K562 (cell line): ENCODE measurements around the gene RASAL1. TPM values are rescaled to one million over a fixed set of nuclear protein-coding genes. Genes with fewer than 3 reads are reported as not detected.

Source experiments
- ATAC-seq: fragments of 200-7000 bp; cut with Tn5 transposase; 3 replicates; pipeline ENCODE4 v1.9.1; 2020; ENCODE audit warnings: moderate library complexity
- BruUV-seq: library from RNA; stranded (reverse); fragments of 400-500 nt; replicated peaks from 2 replicates; lab custom pipeline; 2021; lab: Mats Ljungman, UMichigan
- CTCF ChIA-PET: fragments of 300-600 bp; formaldehyde crosslinking; extraction: SDS; loops from one replicate; lab custom pipeline; 2021; ENCODE audit warnings: low intra/inter-chr PET ratio; lab: Yijun Ruan, JAX
- POLR2A ChIA-PET: fragments of 300-600, 350-650 bp; sonication (Branson Sonifier 250); formaldehyde crosslinking; extraction: SDS; loops from one replicate; lab custom pipeline; 2021; ENCODE audit warnings: antibody characterized with exemption, inconsistent platforms; lab: Yijun Ruan, JAX
- DNase-seq, 4 experiments: peaks; one replicate each; pipeline versions ENCODE4 v3.0.0 to v3.0.0-alpha.2; 2011 to 2018; ENCODE audit warnings: low spot score in 3 of 4, mixed read lengths in 3 of 4; ENCODE audit errors: extremely low read depth in 1 of 4
- FAIRE-seq: peaks from 2 replicates; lab custom pipeline; 2011; peaks lifted over from hg19 to GRCh38; lab: Jason Lieb, UNC
- H2AFZ ChIP-seq: 2 replicates; pipeline ENCODE4 v1.6.0; 2011; ENCODE audit warnings: low read depth, low read length, control low read depth, inconsistent platforms
- H3K27ac ChIP-seq: fragments of 200-600 bp; 3 replicates; pipeline ENCODE4 v1.8.0; 2011; ENCODE audit warnings: low read depth, mild to moderate bottlenecking, control low read depth, inconsistent platforms, low read length, moderate library complexity, mixed read lengths; ENCODE audit errors: extremely low read depth
- H3K27me3 ChIP-seq, 2 experiments: fragments of 300-600 bp in 1 of 2; 2 replicates in 1 of 2; 3 replicates in 1 of 2; pipeline versions ENCODE4 v1.6.0 to v1.8.0; 2011; ENCODE audit warnings: inconsistent platforms in 2 of 2, low read length in 2 of 2, mild to moderate bottlenecking in 1 of 2, mixed read lengths in 1 of 2, moderate library complexity in 1 of 2; ENCODE audit not compliant: control insufficient read depth in 2 of 2, insufficient read depth in 2 of 2
- H3K36me3 ChIP-seq: fragments of 300-600 bp; 3 replicates; pipeline ENCODE4 v1.8.0; 2011; ENCODE audit warnings: mild to moderate bottlenecking, low read length, inconsistent platforms; ENCODE audit not compliant: control insufficient read depth, insufficient read depth
- H3K4me1 ChIP-seq, 2 experiments: fragments of 200-600 bp in 1 of 2; replicated peaks in 1 of 2; 2 replicates in 1 of 2; 3 replicates in 1 of 2; pipeline versions ENCODE4 v1.5.1 to v1.8.0; 2011; ENCODE audit warnings: inconsistent platforms in 2 of 2, low read length in 2 of 2, mild to moderate bottlenecking in 1 of 2, mixed read lengths in 1 of 2, moderate library complexity in 1 of 2; ENCODE audit not compliant: control insufficient read depth in 2 of 2, insufficient read depth in 2 of 2
- H3K4me2 ChIP-seq: 2 replicates; pipeline ENCODE4 v1.6.1; 2011; ENCODE audit warnings: low read length, control low read depth, inconsistent platforms, mixed read lengths; ENCODE audit not compliant: insufficient read depth
- H3K4me3 ChIP-seq: fragments of 200-600 bp; sonication (generic), shearing (Covaris generic); 2 replicates; pipeline ENCODE4 v1.5.1; 2016; ENCODE audit warnings: control low read depth, inconsistent platforms
- H3K79me2 ChIP-seq: fragments of 200-600 bp; 3 replicates; pipeline ENCODE4 v1.8.0; 2011; ENCODE audit warnings: low read length, inconsistent platforms; ENCODE audit not compliant: control insufficient read depth, insufficient read depth
- H3K9ac ChIP-seq, 2 experiments: 2 replicates each; pipeline versions ENCODE4 v1.6.0 to v1.6.1; 2011; ENCODE audit warnings: low read depth in 2 of 2, low read length in 2 of 2, control low read depth in 1 of 2, inconsistent platforms in 1 of 2, mild to moderate bottlenecking in 1 of 2, mixed read lengths in 1 of 2; ENCODE audit not compliant: insufficient read depth in 1 of 2
- H3K9me1 ChIP-seq: one replicate; pipeline ENCODE4 v1.6.0; 2011; ENCODE audit warnings: inconsistent platforms, mild to moderate bottlenecking, low read length, moderate library complexity; ENCODE audit not compliant: control insufficient read depth, insufficient read depth
- H3K9me3 ChIP-seq: replicated peaks from 2 replicates; pipeline ENCODE4 v1.5.1; 2011; ENCODE audit warnings: low read depth, low read length, inconsistent platforms; ENCODE audit not compliant: control insufficient read depth, insufficient read depth
- H4K20me1 ChIP-seq: replicated peaks from 2 replicates; pipeline ENCODE4 v1.6.1; 2011; ENCODE audit warnings: low read length, inconsistent platforms, mixed read lengths; ENCODE audit not compliant: control insufficient read depth, insufficient read depth
- SPI1 ChIP-seq: IDR thresholded peaks from 2 replicates; pipeline ENCODE4 v1.6.1; 2011; ENCODE audit warnings: low read depth, low read length, control low read depth, borderline replicate concordance
- WGBS: fragments of 100-300 bp; shearing (Covaris generic); methylation state at CpG from one replicate; pipeline ENCODE4 v1.1.6; 2016; ENCODE audit warnings: low coverage, mixed read lengths; ENCODE audit not compliant: insufficient coverage; ENCODE audit errors: missing lambda C conversion rate; 5-methylcytosine and 5-hydroxymethylcytosine counted together
- in situ Hi-C: fragments of 300-500 bp; cut with MboI; formaldehyde crosslinking; loops from 4 replicates; pipeline ENCODE4 v1.15.0; 2018; ENCODE audit warnings: inconsistent platforms, mixed read lengths
- intact Hi-C: fragments of 100-400 bp; cut with micrococcal nuclease; formaldehyde crosslinking; loops from 2 replicates; pipeline ENCODE4 v1.14.2; 2022
- polyA plus RNA-seq, 8 experiments: library from polyadenylated mRNA; depleted of rRNA in 4 of 8; stranded (reverse) in 5 of 8; unstranded in 3 of 8; fragments of >200 nt; fragmentation: Nextera tagmentation in 2 of 8; fragmentation: Illumina TruSeq in 1 of 8; extraction: Ambion mirVana in 2 of 8; extraction: Trizol in 1 of 8; gene quantifications; 2 replicates each; pipeline versions ENCODE4 v1.2.1 to v1.2.3, GENCODE V29; 2011 to 2014; ENCODE audit warnings: inconsistent platforms in 1 of 8, missing spikeins in 1 of 8
- total RNA-seq, 7 experiments: library from RNA; depleted of rRNA in 6 of 7; stranded (reverse); fragments of >200 nt in 6 of 7; fragmentation: Illumina TruSeq in 2 of 7; extraction: Trizol in 2 of 7; gene quantifications; 2 replicates each; pipeline versions ENCODE4 v1.2.1 to v1.2.3, GENCODE V29; 2011 to 2021; ENCODE audit warnings: low replicate concordance in 1 of 7
- TF ChIP-seq, protein P1 (sequence below): sonication (generic); IDR thresholded peaks from 2 replicates; pipeline ENCODE4 v1.6.1; 2016
- TF ChIP-seq, protein P2 (sequence below): fragments of 150-350 bp; IDR thresholded peaks from 2 replicates; pipeline ENCODE4 v1.6.1; 2014; ENCODE audit warnings: low read depth, mild to moderate bottlenecking, low read length, borderline replicate concordance

The RASAL1 gene
- total and polyA plus RNA-seq, 9 of the 15 experiments (the other 6 are each of a cell fraction or from before 2014, with no cell fraction given) = 0.06 to 0.16 (median 0.14) TPM; not detected in 6

DNA sequence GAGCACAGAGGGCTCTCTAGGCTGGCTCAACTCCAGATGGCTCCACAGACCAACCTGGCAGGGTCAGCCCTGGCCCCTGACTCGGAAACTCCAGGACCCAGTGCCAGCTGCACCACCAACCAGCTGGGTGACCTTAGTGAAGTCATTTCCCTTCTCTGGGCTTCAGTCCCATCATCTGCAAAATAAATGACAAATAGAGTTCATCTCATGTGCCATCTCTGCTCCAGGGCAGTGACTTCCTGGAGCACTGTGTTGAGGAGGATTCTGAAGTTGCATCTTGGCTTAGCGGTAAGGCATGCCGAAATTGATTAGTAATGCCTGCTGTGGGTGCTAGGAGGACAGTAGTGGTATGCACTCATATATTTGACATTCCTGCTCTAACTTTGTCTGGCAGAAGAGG is 47.5 kb downstream of the RASAL1 start (continued):
- TF ChIP-seq, protein P1, sequence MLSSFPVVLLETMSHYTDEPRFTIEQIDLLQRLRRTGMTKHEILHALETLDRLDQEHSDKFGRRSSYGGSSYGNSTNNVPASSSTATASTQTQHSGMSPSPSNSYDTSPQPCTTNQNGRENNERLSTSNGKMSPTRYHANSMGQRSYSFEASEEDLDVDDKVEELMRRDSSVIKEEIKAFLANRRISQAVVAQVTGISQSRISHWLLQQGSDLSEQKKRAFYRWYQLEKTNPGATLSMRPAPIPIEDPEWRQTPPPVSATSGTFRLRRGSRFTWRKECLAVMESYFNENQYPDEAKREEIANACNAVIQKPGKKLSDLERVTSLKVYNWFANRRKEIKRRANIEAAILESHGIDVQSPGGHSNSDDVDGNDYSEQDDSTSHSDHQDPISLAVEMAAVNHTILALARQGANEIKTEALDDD = no peak

DNA sequence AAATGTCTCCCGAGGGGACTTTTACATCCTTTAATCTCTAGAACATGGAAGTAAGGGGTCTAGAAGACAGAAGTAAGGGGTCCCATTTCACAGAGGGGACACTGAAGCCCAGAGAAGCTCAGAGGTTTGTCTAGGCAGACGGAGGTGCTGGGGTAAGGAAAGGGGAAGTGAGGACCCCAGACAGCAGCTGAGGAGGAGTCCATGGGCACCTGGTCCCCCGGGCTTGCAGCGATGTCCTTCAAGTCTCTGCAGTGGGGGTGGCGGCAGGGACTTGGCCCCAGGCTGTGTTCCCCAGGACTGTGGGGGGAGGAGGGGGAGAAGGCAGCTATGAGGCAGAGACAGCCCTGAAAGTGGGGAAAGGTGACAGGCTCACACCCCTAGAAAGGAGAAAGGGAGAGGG is 48.4 kb downstream of the RASAL1 start:
- Histone ChIP-seq H3K9me1 (no peaks in the 10 kb centered on the region), H3K4me2 (no peak overlapping the region), H3K4me3 (no peak overlapping the region), H2AFZ (no peak overlapping the region), H3K27me3 (peaks cover 3 to 41% of the 10 kb centered on the region in 2 experiments), H4K20me1 (peaks cover 4% of the 10 kb centered on the region; the same call in 1 of the 2 replicates), H3K79me2 (no peaks in the 10 kb centered on the region), H3K36me3 (no peaks in the 10 kb centered on the region), H3K4me1 (peaks cover 0 to 16% of the 10 kb centered on the region in 2 experiments; a peak in 3 of 5 replicates), H3K27ac (no peak overlapping the region), H3K9ac (peak overlapping the region in 1 of 2 experiments; percentile 2; a peak in 1 of 4 replicates), H3K9me3 (no peaks in the 10 kb centered on the region)
- ATAC-seq (no peak), DNase-seq (no peak), FAIRE-seq (no peak)
- WGBS = 0% methylated on average over 4 of the region's 5 CpGs
- in situ Hi-C loops (no loop called here), intact Hi-C loops (no loop called here)
- ChIA-PET POLR2A (no interaction called here), CTCF (no interaction called here)
- no TSS peak for BruUV-seq
- TF ChIP-seq SPI1 = peak; percentile 49
- TF ChIP-seq, protein P2, sequence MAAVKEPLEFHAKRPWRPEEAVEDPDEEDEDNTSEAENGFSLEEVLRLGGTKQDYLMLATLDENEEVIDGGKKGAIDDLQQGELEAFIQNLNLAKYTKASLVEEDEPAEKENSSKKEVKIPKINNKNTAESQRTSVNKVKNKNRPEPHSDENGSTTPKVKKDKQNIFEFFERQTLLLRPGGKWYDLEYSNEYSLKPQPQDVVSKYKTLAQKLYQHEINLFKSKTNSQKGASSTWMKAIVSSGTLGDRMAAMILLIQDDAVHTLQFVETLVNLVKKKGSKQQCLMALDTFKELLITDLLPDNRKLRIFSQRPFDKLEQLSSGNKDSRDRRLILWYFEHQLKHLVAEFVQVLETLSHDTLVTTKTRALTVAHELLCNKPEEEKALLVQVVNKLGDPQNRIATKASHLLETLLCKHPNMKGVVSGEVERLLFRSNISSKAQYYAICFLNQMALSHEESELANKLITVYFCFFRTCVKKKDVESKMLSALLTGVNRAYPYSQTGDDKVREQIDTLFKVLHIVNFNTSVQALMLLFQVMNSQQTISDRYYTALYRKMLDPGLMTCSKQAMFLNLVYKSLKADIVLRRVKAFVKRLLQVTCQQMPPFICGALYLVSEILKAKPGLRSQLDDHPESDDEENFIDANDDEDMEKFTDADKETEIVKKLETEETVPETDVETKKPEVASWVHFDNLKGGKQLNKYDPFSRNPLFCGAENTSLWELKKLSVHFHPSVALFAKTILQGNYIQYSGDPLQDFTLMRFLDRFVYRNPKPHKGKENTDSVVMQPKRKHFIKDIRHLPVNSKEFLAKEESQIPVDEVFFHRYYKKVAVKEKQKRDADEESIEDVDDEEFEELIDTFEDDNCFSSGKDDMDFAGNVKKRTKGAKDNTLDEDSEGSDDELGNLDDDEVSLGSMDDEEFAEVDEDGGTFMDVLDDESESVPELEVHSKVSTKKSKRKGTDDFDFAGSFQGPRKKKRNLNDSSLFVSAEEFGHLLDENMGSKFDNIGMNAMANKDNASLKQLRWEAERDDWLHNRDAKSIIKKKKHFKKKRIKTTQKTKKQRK = no peak
